Femur (tissue), 1 donor: ENCODE results near the gene TXNL1.
A peak's percentile ranks its signal among the peaks of the same experiment; 100 is the strongest.
"Not testable (repeated sequence)": the region's sequence is repeated elsewhere in the genome, so short reads cannot be mapped to it uniquely, and the experiment has no call there.

Source experiments
- DNase-seq: peaks from one replicate; pipeline ENCODE4 v3.0.0-alpha.2; 2017

Gene TXNL1

GRCh38 chr18:56638232-56639103, at the start of gene TXNL1:
TXNL1 (minus strand) TSS chr18:56638592; CDS start chr18:56638440, 152 bp downstream.
- DNase-seq: peak; percentile 100

GRCh38 chr18:56684277-56684676, 45.9 kb upstream of the TXNL1 start:
- no peak for DNase-seq

- DNase-seq: no peak
Measured at GRCh38 chr18:56678836-56679565, 40.6 kb upstream of the TXNL1 start.

GRCh38 chr18:56676639-56677038, 38.2 kb upstream of the TXNL1 start:
- DNase-seq: no peak

GRCh38 chr18:56672981-56673380, 34.6 kb upstream of the TXNL1 start:
- DNase-seq: no peak

- DNase-seq: no peak
Measured at GRCh38 chr18:56672391-56672790, 34.0 kb upstream of the TXNL1 start.

- DNase-seq: no peak
Measured at GRCh38 chr18:56662902-56663301, 24.5 kb upstream of the TXNL1 start.

- DNase-seq: no peak
Measured at GRCh38 chr18:56662502-56662901, 24.1 kb upstream of the TXNL1 start.

GRCh38 chr18:56662063-56662408, 23.6 kb upstream of the TXNL1 start:
- no peak for DNase-seq

GRCh38 chr18:56661360-56662062, 23.1 kb upstream of the TXNL1 start:
- no peak for DNase-seq

GRCh38 chr18:56660655-56661054, 22.3 kb upstream of the TXNL1 start:
- no peak for DNase-seq

- no peak for DNase-seq
Measured at GRCh38 chr18:56659111-56659510, 20.7 kb upstream of the TXNL1 start.

- DNase-seq: no peak
Measured at GRCh38 chr18:56658261-56658660, 19.9 kb upstream of the TXNL1 start.

- DNase-seq: not testable (repeated sequence)
Measured at GRCh38 chr18:56654280-56654679, 15.9 kb upstream of the TXNL1 start.

GRCh38 chr18:56652802-56653201, 14.4 kb upstream of the TXNL1 start:
- DNase-seq: no peak

GRCh38 chr18:56651771-56652092, 13.3 kb upstream of the TXNL1 start:
- DNase-seq: no peak

GRCh38 chr18:56650944-56651770, 12.8 kb upstream of the TXNL1 start, which contains the start of gene WDR7:
WDR7 (plus strand) TSS chr18:56651359; CDS start chr18:56672516, 21,157 bp downstream.
- peak; percentile 98 for DNase-seq

- no peak for DNase-seq
Measured at GRCh38 chr18:56649996-56650395, 11.6 kb upstream of the TXNL1 start.

- DNase-seq: no peak
Measured at GRCh38 chr18:56647951-56648893, 9.8 kb upstream of the TXNL1 start.

- no peak for DNase-seq
Measured at GRCh38 chr18:56647071-56647470, 8.7 kb upstream of the TXNL1 start.

- DNase-seq: no peak
Measured at GRCh38 chr18:56645415-56646016, 7.1 kb upstream of the TXNL1 start.
